Left renal pelvis (tissue), 4 donors: Measurements from ENCODE around the gene HOXA11. TPM values are rescaled to one million over a fixed set of nuclear protein-coding genes. Genes with fewer than 3 reads are reported as not detected.

Experiments
- DNase-seq, 4 donors: peaks; one replicate each; pipeline ENCODE4 v3.0.0-alpha.2; 2013; ENCODE audit warnings: low read depth in 4 of 4, low spot score in 3 of 4
- polyA plus RNA-seq, 4 donors: library from polyadenylated mRNA; unstranded; fragments of 120-200 nt; gene quantifications; one replicate each; pipeline ENCODE4 v1.2.1, GENCODE V29; 2013; ENCODE audit not compliant: insufficient read length in 4 of 4

HOXA11 gene
- polyA plus RNA-seq, 4 donors, result 32.3 to 44.2 (median 40.7) TPM

GRCh38 chr7:27171637-27172314, 13.3 kb downstream of the HOXA11 start:
- no peak for DNase-seq

DNA sequence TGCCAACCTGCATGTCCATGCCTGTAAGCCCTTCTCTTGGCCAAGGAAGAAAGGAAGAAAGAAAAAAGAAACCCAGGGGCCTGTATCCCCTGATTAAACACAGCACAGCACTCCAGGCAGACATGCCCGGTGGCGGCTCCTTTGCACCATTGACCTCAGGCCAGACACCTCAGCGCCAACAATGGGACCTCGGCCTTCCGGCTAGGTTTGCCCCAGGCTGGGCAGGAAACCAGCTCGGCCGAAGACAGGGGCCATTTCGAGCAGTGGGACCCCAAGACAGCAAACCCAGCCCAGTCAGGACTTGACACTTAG, 13.8 kb downstream of the HOXA11 start:
- no peak for DNase-seq

GRCh38 chr7:27170426-27171324, 14.4 kb downstream of the HOXA11 start:
- DNase-seq, result no peak

GRCh38 chr7:27169658-27170425, 15.2 kb downstream of the HOXA11 start:
- no peak for DNase-seq

- no peak for DNase-seq
Measured at GRCh38 chr7:27168265-27168947, 16.6 kb downstream of the HOXA11 start.

GRCh38 chr7:27167916-27168264, 17.1 kb downstream of the HOXA11 start:
- no peak for DNase-seq

DNA sequence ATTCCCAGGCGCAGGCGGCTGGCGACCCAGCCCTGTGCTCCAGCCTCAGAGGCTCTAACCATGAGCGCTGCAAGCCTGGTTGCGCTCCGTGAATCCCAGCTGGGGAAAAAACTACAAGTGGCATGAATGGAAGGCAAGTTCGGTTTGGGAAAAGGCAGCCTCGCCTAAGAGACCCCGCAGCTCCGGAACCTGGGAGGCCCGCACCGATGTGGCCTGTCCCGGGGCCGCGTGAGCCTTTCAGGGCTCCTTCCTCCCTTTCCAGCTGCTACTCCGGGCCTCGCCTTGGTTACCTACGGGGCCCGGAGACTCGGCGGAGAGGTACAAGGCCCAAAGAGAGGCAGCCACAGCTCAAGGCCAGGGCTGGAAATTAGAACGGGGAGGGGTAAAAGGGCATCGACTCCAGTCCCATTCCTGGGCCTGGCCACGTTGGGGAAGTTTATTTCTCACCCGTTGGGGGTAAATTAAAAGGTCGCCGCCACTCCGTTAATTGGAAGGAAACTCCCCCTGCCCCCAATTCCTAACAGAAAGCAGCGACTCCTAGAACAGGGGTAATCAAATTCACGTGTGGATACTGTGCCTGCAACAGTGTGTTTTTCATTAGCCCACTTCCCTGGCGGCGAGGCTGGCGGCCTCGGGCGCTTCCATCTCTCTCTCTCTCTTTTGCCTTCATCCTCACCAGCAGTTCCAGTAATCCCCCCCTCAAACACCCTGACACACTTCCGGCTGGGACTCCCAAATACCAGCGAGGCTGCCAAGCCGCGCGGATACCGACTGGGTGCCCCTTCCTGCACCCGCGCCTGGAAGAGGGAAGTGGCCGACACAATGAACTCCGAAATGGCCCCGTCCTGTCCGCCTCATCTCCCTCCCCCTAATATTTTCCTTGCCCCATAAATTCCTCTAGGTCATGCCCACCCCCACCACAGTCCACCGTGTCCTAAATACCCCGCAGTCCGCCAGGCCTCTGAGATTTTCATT, 18.2 kb downstream of the HOXA11 start:
- no peak for DNase-seq

DNA sequence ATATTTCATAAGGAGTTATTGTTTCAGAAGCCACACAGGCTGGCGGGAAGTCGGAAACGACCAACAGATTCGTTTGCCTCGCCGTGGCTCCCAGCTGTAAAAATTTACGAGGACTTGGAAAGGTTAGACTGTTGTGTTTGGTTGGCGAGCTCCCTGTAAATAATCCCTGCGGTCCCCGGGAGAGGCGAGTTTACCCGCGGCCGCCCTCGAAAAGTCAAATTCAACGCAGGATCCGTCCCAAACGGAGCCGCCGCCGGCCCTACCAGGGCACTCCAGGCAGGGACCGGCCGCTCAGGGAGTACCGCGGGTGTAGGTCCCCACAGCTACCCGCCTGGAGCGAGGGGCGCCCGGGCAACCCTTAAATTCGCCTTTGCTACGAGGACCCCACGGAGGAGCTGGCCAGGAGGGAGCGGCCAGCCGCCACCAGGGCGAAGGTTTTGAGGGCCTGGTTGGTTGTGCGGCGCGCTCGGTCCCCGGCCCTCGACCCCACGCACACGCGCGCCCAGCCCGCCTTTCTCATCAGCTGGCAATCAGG, 19.0 kb downstream of the HOXA11 start:
- peak in 2 of 4 donors; percentile 81 to 86 for DNase-seq

- peak; percentile 88 to 89 (median 88) for DNase-seq
Measured at GRCh38 chr7:27165089-27165995, 19.7 kb downstream of the HOXA11 start, which contains the start of gene HOXA9. Gene HOXA9 (minus strand): TSS chr7:27165537. CDS start chr7:27165457, 80 bp downstream.

GRCh38 chr7:27164367-27165088, 20.5 kb downstream of the HOXA11 start:
- DNase-seq, result no peak

DNA sequence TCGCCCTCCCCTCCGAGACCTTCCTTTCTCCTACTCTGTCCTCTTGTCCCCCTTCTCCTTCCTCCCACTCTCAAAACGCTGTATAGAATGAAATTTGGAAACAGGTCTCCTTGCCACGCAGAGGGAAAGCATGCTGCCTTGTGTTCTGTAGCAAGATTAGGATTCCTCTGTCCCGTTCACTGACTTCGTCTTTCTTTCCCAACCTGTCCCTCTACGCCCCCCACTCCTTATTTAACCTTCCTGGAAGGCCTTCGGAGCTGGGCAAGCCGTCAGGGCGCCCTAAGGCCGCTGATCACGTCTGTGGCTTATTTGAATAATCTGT, 21.0 kb downstream of the HOXA11 start:
- DNase-seq, result no peak

GRCh38 chr7:27163288-27164044, 21.6 kb downstream of the HOXA11 start:
- DNase-seq, result no peak

DNA sequence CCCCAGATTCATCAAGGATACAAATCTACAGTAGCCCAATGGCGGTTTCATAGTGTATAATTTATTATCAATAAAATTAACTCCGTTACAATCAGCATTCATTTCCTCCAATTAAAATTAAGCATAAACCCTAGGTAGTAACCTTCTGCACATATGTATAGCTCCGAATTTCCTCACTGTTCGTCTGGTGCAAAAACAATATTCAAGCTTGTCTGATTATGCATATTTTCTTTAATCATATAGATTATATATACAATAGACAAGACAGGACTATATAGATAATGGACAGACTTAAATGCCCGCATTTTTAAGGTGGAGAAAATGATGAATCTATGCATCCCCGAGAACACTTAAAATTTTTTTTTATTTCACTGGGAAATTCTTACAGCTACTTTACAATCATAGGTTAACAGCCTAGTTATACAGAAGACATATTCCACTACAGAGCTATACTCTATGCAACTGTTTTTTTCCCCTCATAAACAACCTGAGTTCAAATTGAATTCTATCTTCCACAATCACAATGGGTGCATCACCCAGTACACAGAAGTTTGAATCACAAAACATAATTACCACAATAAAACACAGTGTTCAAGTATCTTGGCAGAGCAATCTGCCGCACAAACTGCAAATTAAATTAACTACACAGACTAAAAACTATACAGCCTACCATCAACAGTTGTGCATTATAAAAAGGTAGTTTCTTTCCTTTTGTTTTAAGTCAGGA, 22.3 kb downstream of the HOXA11 start:
- no peak for DNase-seq

DNA sequence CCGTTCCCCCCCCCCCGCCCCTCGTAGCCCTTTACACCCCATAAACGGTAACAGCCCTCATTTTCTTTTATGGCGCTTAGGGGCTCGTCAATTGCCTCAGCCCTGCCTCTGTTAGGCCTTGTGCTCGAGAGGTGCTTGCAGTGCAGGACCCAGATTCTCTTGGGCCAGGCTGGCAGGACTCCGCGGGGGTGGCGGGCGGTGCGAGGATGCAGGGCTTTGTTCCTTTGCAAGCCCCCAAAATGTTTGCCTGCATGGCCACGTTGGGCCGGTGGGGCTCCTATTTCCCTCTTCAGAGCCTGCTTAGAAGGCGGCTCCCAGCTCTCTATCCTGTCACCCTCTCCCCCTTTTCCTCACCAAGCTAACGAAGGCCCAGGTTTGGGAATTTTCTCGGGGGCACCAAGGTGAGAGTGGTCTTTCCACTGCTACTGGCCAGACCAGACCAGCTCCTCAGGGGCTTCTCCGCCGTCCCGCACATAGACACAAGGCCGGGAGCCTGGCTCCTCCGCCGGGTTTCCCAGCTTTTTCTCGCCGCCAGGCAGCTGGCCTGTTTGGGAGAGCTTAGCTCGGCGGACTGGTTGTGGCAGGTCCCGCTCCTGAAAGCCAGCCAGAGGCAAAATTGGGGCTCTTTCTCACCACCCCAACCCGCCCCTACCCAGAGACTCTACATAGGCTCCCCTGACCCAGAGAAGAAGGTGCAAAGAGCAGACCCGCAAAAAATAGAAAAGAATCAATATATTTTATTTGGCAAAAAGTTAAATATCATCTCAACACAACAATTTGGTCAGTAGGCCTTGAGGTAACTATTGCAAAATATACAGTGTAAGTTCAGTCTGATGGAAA, 23.1 kb downstream of the HOXA11 start:
- no peak for DNase-seq

GRCh38 chr7:27161214-27161720, 23.8 kb downstream of the HOXA11 start:
- DNase-seq, result no peak
